Caco-2 (cell line): ENCODE data around the gene SPINT2. TPM values are rescaled to one million over a fixed set of nuclear protein-coding genes. Genes with fewer than 3 reads are reported as not detected.

Experiments
- BruUV-seq: library from RNA; stranded (reverse); fragments of 400-500 nt; replicated peaks from 2 replicates; lab custom pipeline; 2021; lab: Mats Ljungman, UMichigan
- CTCF ChIA-PET: fragments of 300-600 bp; sonication (Branson Sonifier 250); formaldehyde crosslinking; loops from one replicate; lab custom pipeline; 2022; ENCODE audit warnings: antibody characterized with exemption; lab: Charles Lee
- POLR2A ChIA-PET: fragments of 300-600 bp; sonication (Branson Sonifier 250); formaldehyde crosslinking; loops from one replicate; lab custom pipeline; 2022; ENCODE audit warnings: antibody characterized with exemption; lab: Charles Lee
- DNase-seq, 2 experiments: peaks; one replicate each; pipeline versions ENCODE4 v3.0.0 to v3.0.0-alpha.2; 2020 to 2022
- H3K27me3 ChIP-seq: replicated peaks from 2 replicates; pipeline ENCODE4 v1.6.0; 2011; ENCODE audit warnings: low read length; ENCODE audit not compliant: control insufficient read depth, insufficient read depth
- H3K36me3 ChIP-seq: 2 replicates; pipeline ENCODE4 v1.5.1; 2011; ENCODE audit warnings: low read length; ENCODE audit not compliant: control insufficient read depth, insufficient read depth
- H3K4me1 ChIP-seq: fragments of 250-450 bp; sonication (Bioruptor Pico); 2 replicates; pipeline ENCODE4 v1.5.1; 2020; ENCODE audit warnings: mild to moderate bottlenecking
- H3K4me3 ChIP-seq: 2 replicates; pipeline ENCODE4 v1.5.1; 2011; ENCODE audit warnings: low read depth, mild to moderate bottlenecking, control low read depth, low read length
- H3K9me3 ChIP-seq: fragments of 250-450 bp; sonication (Bioruptor Pico); 2 replicates; pipeline ENCODE4 v1.5.1; 2020; ENCODE audit warnings: mild to moderate bottlenecking, moderate library complexity
- H3K27ac Mint-ChIP-seq: one replicate; pipeline ENCODE4 v1.8.0; 2022; ENCODE audit warnings: mixed read lengths; ENCODE audit not compliant: unreplicated experiment
- H3K27me3 Mint-ChIP-seq: one replicate; pipeline ENCODE4 v1.8.0; 2022; ENCODE audit warnings: mixed read lengths; ENCODE audit not compliant: insufficient read depth, unreplicated experiment
- H3K36me3 Mint-ChIP-seq: one replicate; pipeline ENCODE4 v1.8.0; 2022; ENCODE audit warnings: mild to moderate bottlenecking, mixed read lengths; ENCODE audit not compliant: insufficient read depth, unreplicated experiment
- H3K4me1 Mint-ChIP-seq: one replicate; pipeline ENCODE4 v1.8.0; 2022; ENCODE audit warnings: low read depth, mixed read lengths; ENCODE audit not compliant: unreplicated experiment
- H3K4me3 Mint-ChIP-seq: one replicate; pipeline ENCODE4 v1.8.0; 2022; ENCODE audit warnings: mild to moderate bottlenecking, moderate library complexity, mixed read lengths; ENCODE audit not compliant: unreplicated experiment
- H3K9me3 Mint-ChIP-seq: one replicate; pipeline ENCODE4 v1.8.0; 2022; ENCODE audit warnings: mixed read lengths; ENCODE audit not compliant: unreplicated experiment
- intact Hi-C: fragments of 100-400 bp; cut with micrococcal nuclease; formaldehyde crosslinking; loops from one replicate; pipeline ENCODE4 v1.10.0; 2022; ENCODE audit not compliant: unreplicated experiment
- total RNA-seq: library from RNA; stranded (reverse); gene quantifications from 2 replicates; pipeline ENCODE4 v1.2.3, GENCODE V29; 2022
- TF ChIP-seq, protein P1 (sequence below), 2 experiments: fragments of 200-600 bp in 1 of 2; IDR thresholded peaks; 1 replicate in 1 of 2; 2 replicates in 1 of 2; pipeline versions ENCODE4 v1.5.1 to v1.8.0; 2011 to 2022; ENCODE audit warnings: antibody characterized with exemption in 1 of 2, control low read depth in 1 of 2, inconsistent platforms in 1 of 2, low read depth in 1 of 2, low read length in 1 of 2, mild to moderate bottlenecking in 1 of 2, moderate library complexity in 1 of 2; ENCODE audit not compliant: insufficient read depth in 1 of 2, severe bottlenecking in 1 of 2, unreplicated experiment in 1 of 2

SPINT2 gene
- total RNA-seq, 1 experiment from 2014 or later = 748 TPM

DNA sequence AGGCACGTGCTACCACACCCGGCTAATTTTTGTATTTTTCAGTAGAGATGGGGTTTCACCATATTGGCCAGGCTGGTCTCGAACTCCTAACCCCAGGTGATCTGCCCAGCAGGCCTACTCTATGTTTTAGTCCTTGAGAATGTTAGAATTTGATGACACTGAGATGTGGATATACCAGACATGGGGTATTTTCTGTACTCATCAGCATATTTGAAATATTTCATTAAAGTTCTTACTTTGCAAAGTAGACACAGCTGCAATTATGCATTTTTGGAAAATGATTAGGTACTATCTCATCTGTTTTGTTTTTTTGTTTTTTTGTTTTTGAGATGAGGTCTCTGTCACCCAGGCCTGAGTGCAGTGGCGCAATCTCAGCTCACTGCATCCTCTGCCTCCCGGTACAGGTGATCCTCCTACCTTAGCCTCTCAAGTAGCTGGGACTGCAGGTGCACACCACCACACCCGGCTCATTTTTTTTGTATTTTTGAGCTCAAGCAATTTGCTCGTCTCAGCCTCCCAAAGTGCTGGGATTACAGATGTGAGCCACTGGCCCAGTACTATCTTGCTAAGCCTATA, 12.7 kb downstream of the SPINT2 start:
- Mint-ChIP-seq H3K4me3 (peak overlapping the region; percentile 35), H3K36me3 (peaks cover 83% of the 10 kb centered on the region)
- POLR2A ChIA-PET = interaction anchor here (0.8 to 1.4 kb wide), 3 partner anchors 9 to 13 kb away, joined by 3 to 9 read pairs (median 8); partner anchors contain the start of gene SPINT2

GRCh38 chr19:38277549-38277948, 13.2 kb downstream of the SPINT2 start:
- Mint-ChIP-seq H3K4me1 (peaks cover 30% of the 10 kb centered on the region), H3K4me3 (peak overlapping the region; percentile 35), H3K9me3 (no peaks in the 10 kb centered on the region), H3K27me3 (no peaks in the 10 kb centered on the region), H3K36me3 (peaks cover 83% of the 10 kb centered on the region), H3K27ac (peak overlapping the region; percentile 72)
- ChIA-PET CTCF (interaction anchor here (0.9 kb wide), 2 partner anchors 11 to 126 kb away, joined by 3 read pairs; partner anchors contain the start of gene FAM98C), POLR2A (interaction anchor here (0.5 to 1.4 kb wide), 4 partner anchors 9 to 370 kb away, joined by 3 to 9 read pairs (median 6); partner anchors contain the start of genes ACTN4 and SPINT2)
- Histone ChIP-seq H3K4me1 (peaks cover 51% of the 10 kb centered on the region), H3K4me3 (no peak overlapping the region), H3K9me3 (no peaks in the 10 kb centered on the region), H3K36me3 (peaks cover 3% of the 10 kb centered on the region), H3K27me3 (no peaks in the 10 kb centered on the region)
- peak in 1 of 2 experiments; percentile 73 for DNase-seq
- TF ChIP-seq, protein P1, sequence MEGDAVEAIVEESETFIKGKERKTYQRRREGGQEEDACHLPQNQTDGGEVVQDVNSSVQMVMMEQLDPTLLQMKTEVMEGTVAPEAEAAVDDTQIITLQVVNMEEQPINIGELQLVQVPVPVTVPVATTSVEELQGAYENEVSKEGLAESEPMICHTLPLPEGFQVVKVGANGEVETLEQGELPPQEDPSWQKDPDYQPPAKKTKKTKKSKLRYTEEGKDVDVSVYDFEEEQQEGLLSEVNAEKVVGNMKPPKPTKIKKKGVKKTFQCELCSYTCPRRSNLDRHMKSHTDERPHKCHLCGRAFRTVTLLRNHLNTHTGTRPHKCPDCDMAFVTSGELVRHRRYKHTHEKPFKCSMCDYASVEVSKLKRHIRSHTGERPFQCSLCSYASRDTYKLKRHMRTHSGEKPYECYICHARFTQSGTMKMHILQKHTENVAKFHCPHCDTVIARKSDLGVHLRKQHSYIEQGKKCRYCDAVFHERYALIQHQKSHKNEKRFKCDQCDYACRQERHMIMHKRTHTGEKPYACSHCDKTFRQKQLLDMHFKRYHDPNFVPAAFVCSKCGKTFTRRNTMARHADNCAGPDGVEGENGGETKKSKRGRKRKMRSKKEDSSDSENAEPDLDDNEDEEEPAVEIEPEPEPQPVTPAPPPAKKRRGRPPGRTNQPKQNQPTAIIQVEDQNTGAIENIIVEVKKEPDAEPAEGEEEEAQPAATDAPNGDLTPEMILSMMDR (IDR thresholded peaks at IDR 0.05; ENCODE audit: insufficient read depth in 1 of 2, low read depth in 1 of 2, low read length in 1 of 2, severe bottlenecking in 1 of 2, unreplicated experiment in 1 of 2) = no peak
- BruUV-seq = no TSS peak
- intact Hi-C loops = loop anchor here (1.0 to 5.0 kb wide), 3 partner anchors 13 to 39 kb away; partner anchors contain the start of gene SPINT2

More for the DNA sequence above, 12.7 kb downstream of the SPINT2 start:
- Mint-ChIP-seq H3K4me1 (peaks cover 35% of the 10 kb centered on the region), H3K9me3 (no peaks in the 10 kb centered on the region), H3K27ac (peak overlapping the region; percentile 72), H3K27me3 (no peaks in the 10 kb centered on the region)
- no peaks in the 10 kb centered on the region for H3K9me3 ChIP-seq
- H3K27me3 ChIP-seq = no peaks in the 10 kb centered on the region
- no TSS peak for BruUV-seq
- peaks cover 56% of the 10 kb centered on the region for H3K4me1 ChIP-seq
- no peak overlapping the region for H3K4me3 ChIP-seq
- peaks cover 3% of the 10 kb centered on the region for H3K36me3 ChIP-seq
- intact Hi-C loops = loop anchor here (1.0 to 5.0 kb wide), 3 partner anchors 13 to 39 kb away; partner anchors contain the start of gene SPINT2
- CTCF ChIA-PET = interaction anchor here (0.6 to 0.9 kb wide), 3 partner anchors 12 to 126 kb away, joined by 3 to 4 read pairs (median 3); partner anchors contain the start of gene FAM98C
- DNase-seq = no peak
- TF ChIP-seq, protein P1 (IDR thresholded peaks at IDR 0.05; ENCODE audit: insufficient read depth in 1 of 2, low read depth in 1 of 2, low read length in 1 of 2, severe bottlenecking in 1 of 2, unreplicated experiment in 1 of 2) = no peak

- no peak for DNase-seq
- no peaks in the 10 kb centered on the region for H3K27me3 ChIP-seq
- peaks cover 45% of the 10 kb centered on the region for H3K4me1 ChIP-seq
- no peak overlapping the region for H3K4me3 ChIP-seq
- no peaks in the 10 kb centered on the region for H3K9me3 ChIP-seq
- POLR2A ChIA-PET = interaction anchor here (0.5 to 1.4 kb wide), 4 partner anchors 10 to 369 kb away, joined by 3 to 9 read pairs (median 6); partner anchors contain the start of genes ACTN4 and SPINT2
- peak overlapping the region; percentile 35 for H3K4me3 Mint-ChIP-seq
- peaks cover 87% of the 10 kb centered on the region for H3K36me3 Mint-ChIP-seq
- H3K9me3 Mint-ChIP-seq = no peaks in the 10 kb centered on the region
- peak overlapping the region; percentile 72 for H3K27ac Mint-ChIP-seq
- H3K36me3 ChIP-seq = peaks cover 3% of the 10 kb centered on the region
- TF ChIP-seq, protein P1 (IDR thresholded peaks at IDR 0.05; ENCODE audit: insufficient read depth in 1 of 2, low read depth in 1 of 2, low read length in 1 of 2, severe bottlenecking in 1 of 2, unreplicated experiment in 1 of 2) = no peak
- peaks cover 29% of the 10 kb centered on the region for H3K4me1 Mint-ChIP-seq
- intact Hi-C loops = loop anchor here (1.0 to 5.0 kb wide), 3 partner anchors 14 to 38 kb away; partner anchors contain the start of gene SPINT2
- CTCF ChIA-PET = interaction anchor here (0.9 kb wide), 2 partner anchors 11 to 125 kb away, joined by 3 read pairs; partner anchors contain the start of gene FAM98C
- no peaks in the 10 kb centered on the region for H3K27me3 Mint-ChIP-seq
- BruUV-seq = no TSS peak
These were observed 13.8 kb downstream of the SPINT2 start for GRCh38 chr19:38277969-38278680.
